GM12875 (cell line): ENCODE results near the gene ILKAP.
A peak's percentile ranks its signal among the peaks of the same experiment; 100 is the strongest.

ENCODE experiments used
- H3K4me3 ChIP-seq: one replicate; pipeline ENCODE4 v1.5.1; 2011; ENCODE audit warnings: low read depth, low read length, control low read depth
- TF ChIP-seq, protein P1 (sequence below): IDR thresholded peaks from 2 replicates; pipeline ENCODE4 v1.5.1; 2011; ENCODE audit warnings: low read depth, mild to moderate bottlenecking, control low read depth, inconsistent platforms, low read length, moderate library complexity, borderline replicate concordance; ENCODE audit not compliant: insufficient read depth

ILKAP gene

DNA sequence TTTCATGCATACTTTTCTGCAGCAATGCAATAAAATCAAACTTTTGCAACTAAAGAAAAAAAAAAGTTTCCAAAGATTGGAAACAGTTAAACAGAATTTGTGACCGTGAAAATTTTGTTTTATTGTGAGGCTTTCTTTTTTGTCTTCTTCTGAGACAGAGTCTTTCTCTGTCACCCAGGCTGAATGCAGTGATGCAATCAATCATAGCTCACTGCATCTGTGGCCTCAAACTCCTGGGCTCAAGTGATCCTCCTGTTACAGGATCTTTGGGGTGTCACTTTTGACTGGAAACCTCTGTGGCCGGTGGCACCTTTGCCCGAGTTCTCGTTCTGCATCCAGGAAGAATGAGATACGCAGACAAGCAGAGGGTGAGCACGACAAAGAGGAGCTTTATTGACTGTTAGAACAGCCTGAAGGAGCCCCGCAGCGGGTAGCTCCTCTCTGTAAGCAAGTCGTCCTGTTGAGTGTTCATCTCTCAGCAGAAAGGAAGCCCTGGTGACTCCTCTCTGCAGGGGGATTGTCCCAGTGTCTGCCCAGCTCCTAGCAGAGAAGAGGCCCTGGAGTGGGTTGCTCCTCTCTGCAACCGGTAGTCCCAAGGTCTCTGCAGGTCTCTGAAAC is 16.9 kb upstream of the ILKAP start:
- no peak overlapping the region for H3K4me3 ChIP-seq
- TF ChIP-seq, protein P1, sequence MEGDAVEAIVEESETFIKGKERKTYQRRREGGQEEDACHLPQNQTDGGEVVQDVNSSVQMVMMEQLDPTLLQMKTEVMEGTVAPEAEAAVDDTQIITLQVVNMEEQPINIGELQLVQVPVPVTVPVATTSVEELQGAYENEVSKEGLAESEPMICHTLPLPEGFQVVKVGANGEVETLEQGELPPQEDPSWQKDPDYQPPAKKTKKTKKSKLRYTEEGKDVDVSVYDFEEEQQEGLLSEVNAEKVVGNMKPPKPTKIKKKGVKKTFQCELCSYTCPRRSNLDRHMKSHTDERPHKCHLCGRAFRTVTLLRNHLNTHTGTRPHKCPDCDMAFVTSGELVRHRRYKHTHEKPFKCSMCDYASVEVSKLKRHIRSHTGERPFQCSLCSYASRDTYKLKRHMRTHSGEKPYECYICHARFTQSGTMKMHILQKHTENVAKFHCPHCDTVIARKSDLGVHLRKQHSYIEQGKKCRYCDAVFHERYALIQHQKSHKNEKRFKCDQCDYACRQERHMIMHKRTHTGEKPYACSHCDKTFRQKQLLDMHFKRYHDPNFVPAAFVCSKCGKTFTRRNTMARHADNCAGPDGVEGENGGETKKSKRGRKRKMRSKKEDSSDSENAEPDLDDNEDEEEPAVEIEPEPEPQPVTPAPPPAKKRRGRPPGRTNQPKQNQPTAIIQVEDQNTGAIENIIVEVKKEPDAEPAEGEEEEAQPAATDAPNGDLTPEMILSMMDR: no peak

DNA sequence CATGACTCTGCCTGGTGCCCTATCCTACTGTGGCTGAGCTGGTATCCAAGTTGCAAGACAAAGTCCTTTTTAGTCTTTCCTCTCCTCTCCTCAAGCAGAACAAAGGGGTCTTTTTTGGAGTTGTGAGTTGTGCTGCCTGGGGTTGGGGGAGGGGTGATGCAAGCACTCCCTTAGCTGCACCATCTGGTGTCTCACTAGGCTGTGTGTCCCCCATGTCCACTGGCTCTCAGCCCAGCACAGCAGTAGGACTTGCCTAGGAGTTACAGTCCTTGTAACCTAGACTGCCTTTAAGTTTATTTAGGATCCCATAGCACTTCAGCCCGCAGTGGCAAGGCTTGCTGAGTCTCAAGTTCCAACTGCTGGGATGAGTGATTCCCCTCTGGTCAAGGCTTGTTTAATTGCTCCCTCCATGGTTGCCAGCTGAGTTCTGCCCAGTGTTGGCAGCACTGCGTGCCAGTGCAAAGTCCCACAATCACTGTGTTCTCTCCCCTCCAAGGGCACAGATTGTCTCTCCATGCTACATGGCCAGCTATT is 13.2 kb upstream of the ILKAP start:
- TF ChIP-seq, protein P1: no peak
- H3K4me3 ChIP-seq: no peak overlapping the region

GRCh38 chr2:238207006-238207405 is 3.5 kb upstream of the ILKAP start:
- H3K4me3 ChIP-seq: no peak overlapping the region
- TF ChIP-seq, protein P1: no peak

DNA sequence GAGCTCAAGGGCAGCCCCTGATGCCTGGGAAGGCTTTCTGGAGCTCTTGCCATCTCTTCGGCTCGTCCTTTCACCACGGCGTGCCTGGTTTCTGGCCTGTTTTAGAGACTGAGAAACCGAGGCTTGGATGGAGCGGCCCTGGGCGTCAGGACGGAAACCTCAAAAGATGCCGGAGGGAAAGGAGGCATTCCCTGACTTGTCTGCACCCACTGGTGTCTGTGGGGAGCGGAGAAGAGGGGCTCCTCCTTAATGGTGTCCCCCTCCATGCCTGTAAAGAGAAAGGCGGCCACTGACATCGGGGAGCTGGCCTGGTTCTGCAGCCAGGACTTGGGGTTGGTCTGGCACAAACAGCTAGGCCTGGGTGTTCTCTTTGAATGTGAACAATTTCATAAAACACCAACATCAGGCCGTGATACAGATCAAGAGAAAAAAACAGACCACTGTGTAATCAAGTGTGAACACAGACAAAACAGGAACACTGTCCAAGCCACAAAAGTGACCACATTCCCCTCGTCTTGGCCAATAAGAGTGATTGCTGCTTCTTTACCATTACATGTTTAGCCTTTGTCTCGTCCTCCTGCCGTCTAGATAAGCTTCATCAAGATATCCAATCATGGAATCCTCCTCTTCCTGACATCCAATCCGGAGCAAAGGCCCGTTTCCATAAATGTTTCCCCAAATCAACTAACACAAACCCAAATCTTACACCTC is 633 bp upstream of the ILKAP start:
- peak overlapping the region; percentile 36 for H3K4me3 ChIP-seq
- TF ChIP-seq, protein P1: no peak

- TF ChIP-seq, protein P1: no peak
- peak overlapping the region; percentile 77 for H3K4me3 ChIP-seq
These were observed 985 bp downstream of the ILKAP start for GRCh38 chr2:238202326-238203093.

DNA sequence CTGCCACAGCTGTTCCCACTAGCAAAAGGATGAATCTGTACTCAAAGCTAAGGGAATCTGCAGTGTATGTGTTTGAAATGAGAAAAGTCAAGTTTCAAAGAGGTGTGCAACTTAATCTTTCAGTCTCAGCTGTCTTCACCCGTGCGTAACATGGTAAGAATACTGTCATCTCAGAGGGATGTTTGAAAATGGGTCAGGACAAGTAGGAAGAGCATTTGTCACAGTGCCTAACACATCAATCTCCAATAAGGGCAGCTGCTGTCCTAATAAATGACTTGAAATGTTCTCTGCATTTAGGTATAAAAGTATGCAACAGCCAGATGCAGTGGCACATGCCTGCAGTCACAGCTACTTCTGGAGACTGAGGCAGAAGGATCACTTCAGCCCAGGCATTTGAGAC is 13.1 kb downstream of the ILKAP start:
- TF ChIP-seq, protein P1: no peak
- H3K4me3 ChIP-seq: no peak overlapping the region
